Measurements from ENCODE around the gene VTCN1.
"Not testable (repeated sequence)": the region's sequence is repeated elsewhere in the genome, so short reads cannot be mapped to it uniquely, and the experiment has no call there.

The VTCN1 gene

DNA sequence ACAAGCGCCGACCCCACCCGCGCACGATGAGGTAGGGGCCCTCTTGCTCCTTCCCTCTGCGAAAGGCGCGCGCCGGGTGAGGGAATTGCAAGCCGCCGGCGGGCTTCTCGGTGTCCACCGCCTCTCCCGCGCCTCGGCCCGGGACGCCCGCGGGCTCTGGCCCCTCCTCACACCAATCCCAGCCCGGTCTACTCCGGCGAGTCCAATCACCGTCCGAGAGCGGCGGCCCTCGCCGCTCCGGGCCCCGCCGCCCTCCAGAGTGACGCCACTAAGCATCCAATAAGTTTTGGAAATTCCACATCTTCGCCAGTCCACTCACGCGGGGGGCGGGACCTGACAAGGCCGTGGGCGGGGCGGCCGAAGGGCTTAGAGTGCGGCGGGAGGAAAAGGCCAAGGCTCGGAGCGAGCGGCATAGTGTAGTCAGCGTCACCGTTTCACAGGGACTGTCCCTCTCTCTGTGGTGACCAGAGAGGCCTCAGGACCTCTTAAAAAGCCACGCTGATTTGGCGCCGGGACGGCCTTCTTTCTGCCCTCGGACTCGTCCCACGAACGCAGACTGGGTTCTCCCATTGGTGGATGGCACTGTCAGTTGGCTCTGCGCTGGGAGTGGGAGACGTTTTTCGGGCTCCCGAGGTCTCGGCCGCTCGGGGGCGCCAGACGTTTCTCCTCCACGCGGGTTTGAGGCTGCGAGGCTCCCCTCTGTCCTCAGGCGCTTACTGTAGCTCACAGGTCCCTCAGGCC is 89.0 kb downstream of the VTCN1 start, which contains the start of gene TRIM45:
TRIM45 (minus strand) TSS at position 161 of the 741 bp plus-strand sequence. CDS start 548 bp downstream, outside the sequence.
- peak; percentile 81 for DNase-seq

DNA sequence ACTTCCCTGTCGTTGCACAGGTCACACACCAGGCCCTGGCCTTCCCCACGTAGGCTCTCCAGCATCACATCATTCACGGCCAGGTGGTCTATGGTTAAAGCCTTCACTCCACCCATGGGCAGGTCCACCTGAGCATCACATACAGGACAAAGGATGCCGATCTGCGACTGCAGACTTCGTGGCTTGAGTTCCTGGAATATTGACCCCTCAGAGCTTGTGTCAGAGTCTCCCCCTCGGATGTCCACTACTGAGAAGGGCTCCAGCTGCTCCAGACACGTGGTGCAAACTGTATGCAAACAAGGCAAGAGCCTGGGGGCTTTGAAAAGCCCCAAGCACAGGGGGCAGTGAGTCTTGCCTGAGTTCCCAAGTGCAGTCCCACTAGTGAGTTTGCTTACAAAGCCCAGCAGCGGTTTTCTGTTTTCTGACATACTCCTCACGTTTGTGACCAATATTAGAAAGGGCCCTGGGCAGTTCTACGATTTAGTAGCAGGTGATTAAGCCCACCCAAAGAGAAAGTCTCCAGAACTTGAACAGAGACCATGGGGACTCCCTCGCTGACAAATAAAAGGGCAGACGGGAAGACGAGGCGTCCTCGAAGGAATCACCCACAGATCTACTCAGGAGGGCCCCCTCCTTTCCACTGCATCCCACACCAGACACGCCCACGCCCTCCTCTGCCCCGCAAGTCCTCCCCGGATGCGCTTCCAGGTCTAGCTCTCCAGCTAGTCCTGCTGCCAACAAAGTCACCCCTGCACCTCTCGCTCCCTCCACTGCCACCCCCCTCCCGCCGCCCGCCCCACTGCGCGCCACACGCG is 89.7 kb downstream of the VTCN1 start:
- no peak for DNase-seq

DNA sequence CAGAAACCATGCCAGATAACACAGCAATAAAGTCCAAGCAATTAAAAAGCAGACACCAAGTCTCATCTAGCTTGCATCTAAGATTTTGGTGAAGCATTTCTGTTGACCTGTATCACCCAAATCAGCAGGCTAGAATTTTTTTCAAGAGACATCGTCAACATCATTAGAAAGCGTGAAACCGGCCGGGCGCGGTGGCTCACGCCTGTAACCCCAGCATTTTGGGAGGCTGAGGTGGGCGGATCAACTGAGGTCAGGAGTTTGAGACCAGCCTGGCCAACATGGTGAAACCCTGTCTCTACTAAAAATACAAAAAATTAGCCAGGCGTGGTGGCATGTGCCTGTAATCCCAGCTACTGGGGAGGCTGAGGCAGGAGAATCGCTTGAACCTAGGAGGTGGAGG is 91.6 kb downstream of the VTCN1 start:
- DNase-seq = not testable (repeated sequence)

DNA sequence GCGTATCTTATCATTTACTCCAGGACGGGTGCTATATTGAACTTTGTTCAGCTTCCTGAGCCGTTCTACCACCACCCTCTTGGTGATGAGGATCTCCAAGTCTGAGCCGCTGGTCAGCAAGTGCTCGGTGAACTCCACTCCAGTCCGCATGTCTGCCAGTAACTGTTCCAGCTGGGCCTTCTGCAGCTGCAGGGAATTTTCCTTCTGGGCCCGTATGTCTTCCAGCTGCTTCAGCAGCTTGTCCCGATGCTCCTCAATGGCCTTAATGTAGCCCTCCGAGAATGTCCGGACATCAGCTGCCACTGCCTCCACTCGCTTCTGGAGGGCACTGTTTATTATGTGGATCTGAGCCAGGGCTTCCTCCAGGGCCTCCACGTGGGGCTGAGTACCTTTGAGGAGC is 92.6 kb downstream of the VTCN1 start:
- no peak for DNase-seq

DNA sequence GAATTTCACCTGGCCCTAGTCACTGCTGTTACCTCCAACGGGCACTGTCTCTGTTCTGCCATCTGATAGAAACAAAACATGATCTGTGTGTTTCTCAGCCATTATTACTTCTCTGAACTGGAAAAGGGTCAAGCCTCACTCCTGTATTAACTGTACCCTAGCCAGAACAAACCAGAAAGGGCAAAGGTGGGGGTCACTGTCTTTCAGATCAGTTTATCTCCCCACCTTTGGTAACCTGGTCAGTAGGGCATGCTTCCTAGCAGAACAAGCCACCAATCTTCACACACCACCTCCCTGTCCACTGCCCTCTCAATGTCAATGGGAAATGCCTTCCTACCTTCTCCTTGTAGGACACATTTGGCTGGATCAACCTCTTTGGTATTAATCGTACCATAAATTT is 93.0 kb downstream of the VTCN1 start:
- DNase-seq = no peak

DNA sequence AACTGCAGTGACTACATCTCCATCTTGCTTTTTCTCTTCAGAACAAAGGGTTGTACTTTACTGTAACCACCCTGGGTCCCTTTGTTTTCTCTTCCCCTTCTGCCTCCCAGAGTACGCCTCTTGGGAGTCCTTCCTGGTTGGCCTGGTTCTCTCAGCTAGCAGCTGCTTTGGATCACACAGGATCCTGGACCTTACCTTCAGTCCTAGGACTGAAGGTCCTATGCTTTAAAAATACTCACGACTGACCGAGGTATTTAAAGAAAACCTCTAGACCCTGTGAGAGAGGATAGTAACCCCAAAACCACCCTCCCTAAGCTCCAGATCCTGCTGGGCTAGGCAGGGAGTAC is 94.0 kb downstream of the VTCN1 start:
- no peak for DNase-seq

DNA sequence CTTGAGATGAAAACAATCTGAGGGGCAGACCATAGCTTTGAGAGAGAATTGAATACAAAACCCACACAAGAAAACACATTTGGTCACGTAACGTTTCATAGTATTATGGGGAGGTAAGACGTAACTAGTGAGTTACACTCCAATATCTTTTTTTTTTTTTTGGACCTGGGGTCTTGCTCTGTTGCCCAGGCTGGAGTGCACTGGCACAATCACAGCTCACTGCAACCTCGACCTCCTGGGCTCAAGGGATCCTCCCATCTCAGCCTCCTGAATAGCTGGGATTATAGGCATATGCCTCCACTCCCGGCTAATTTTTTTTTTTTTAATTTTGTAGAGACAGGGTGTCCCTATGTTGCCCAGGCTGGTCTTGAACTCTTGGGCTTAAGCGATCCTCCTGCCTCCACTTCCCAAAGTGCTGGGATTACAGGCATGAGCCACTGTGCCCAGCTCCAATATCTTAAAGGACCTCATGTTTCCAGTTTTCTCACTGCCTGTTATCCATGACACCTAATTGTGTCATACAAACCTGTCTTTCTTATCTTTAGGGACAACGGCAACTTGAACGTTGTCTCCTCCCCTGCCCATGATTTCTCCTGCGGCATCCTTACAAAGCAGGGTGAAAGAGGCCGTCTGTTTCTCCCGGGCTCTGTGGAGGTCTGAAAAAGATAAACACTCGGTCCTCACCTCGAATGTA is 94.5 kb downstream of the VTCN1 start:
- no peak for DNase-seq

DNA sequence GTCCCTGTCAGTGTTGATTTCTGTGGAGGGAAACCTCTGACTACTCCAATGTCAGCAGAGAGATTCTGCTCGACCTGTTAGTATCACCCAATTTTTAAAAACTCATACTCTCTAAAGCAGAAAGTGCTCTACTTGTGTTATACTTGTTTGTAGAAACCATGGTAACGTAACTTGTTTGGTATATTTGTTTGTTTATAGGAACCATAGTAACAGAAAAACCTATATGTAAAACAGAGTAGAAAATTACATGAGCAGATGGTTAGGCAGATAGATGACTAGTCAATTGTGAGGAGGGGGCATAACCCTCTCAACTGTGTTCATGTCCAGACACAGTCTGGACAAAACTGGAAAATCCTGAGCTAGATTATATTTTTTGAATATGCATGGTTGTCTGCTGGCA is 95.8 kb downstream of the VTCN1 start:
- DNase-seq = no peak

DNA sequence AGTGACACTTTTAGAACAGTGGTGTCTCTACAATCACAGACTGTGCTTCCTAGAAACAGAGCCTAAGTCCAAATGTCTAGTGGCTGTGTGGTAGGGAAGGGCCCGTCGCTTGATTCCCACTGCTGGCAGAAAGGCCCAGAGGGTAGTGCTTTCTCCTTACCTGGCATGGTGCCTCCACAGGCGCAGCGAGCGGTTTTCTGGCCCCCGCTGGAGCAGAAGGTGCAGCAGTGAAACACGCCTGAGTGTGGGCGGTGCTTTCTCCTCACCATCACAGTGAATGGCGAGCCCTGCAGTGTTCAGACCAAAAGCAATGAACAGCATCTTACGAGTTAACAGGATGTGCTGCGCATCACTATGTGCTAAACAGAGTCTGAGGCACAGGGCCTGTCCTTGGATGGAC is 97.5 kb downstream of the VTCN1 start:
- no peak for DNase-seq

DNA sequence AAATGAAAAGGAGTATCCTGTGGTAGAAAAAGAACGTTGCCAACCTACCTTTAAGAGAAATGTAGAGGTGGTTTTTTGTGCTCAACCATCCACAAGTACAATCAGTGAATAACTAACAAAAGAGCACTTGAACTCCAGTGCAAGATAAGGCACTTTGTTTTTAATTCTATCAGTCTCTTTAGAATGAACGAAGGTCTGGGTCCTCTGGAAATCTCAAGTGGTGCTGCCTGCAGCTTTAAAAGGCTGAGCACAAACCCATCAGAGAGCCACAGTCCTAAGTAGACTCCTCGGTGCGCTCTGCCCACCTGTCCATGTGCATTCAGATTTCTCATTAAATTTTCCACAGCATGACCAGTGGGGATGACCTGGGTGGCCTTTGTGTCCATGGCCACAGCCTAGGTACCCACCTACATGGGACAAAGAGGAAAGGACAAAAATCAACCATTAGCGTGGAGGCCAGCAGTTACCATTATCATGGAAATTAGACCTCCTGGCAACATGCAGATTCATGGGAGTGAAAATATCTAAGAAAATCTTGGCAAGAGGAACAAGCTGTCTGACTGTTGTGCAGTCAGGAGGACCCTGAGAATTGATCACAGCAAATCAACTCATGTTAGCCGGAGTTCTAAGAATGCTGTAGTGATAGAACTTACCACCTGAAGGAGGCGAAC is 98.5 kb downstream of the VTCN1 start:
- no peak for DNase-seq

DNA sequence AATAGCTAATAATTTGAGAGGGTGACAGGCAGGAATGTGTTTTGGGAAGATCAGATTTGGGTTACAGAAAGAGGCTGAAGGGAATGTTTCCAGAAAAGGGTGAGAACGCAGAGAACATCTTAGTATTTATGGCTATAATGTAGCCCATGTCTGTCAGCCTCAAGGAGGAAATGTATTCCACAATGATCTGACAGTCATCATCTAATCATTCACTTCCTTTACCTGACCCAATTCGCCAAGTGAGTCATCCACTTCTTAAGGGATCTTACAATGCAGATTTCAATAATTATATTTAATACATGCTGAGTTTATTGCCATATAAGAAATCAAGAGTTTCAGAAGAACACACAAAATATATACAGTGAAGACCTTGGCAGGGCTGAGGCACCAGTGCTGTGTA is 100.0 kb downstream of the VTCN1 start:
- DNase-seq = no peak

DNA sequence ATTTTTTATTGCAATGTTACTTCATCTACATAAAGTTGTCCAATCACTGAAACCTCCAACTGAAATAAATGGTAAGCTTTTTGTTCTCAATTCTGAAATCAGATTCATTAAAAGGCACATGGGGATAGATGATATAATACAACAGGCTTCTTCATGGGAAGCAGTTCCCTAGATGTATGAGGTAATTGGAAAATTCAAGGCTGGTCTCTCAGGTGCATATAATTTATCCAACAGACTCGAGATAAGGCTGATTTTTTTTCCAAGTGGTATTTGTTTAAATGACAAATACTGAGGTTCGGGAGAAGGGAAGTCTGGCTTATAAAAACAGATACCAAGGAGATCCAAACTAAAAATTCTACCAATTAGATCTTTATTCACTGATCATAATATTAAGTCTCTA is 103.4 kb downstream of the VTCN1 start:
- no peak for DNase-seq

DNA sequence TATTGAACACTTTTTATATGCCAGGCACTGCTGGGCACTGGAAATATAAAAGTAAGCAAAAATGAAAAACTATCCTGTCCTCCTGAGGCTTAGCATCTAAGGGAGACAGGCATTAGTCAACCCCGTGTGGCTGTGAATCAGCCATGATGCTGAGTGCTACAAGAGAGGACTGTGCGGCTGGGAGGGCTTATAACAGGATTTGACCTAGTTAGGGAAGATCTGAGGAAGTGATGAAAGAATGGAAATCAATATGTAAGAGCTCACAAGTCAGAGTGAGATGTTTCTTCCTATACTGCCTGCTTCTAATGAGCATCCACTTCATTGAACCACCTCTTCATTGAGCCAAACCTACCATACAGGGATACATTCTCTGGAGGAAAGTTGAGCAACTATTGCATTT is 104.2 kb downstream of the VTCN1 start:
- no peak for DNase-seq

DNA sequence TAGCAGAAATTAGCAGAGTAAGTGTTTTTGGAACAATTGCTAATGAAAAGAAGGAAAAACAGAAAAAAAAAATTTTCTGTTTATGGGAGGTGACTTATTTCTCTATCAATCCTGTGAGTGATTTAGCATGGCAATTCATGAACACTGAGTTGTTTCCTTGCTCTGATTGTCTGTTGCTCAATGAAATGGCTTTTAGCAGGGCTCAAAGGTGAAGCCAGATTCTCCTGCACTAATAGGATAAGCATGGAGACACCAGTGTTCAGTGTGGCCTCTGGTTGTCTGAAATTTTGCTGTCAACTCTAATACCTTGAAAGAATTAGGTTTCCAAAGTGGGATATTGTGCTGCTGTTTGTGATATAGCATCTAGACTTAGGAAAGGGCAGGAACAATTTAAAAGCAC is 105.0 kb downstream of the VTCN1 start:
- DNase-seq = no peak

DNA sequence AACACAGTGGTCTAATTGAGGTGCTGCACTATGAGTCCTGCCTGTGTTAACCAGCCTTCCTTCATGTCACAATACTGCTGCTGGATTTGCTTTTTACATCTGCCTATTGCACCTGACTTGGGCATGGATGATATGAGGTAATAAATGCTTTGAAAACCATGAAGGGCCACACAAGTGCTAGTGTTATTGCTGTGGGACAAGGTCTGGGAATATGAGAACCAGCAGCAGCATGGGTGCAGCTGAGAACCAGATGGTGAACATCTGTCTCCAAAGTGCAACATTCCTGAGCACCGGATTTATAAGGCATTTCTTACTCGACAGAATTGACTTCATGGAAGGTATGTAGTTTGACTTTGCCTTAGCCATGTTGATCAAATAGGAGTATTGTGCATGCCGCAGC is 105.7 kb downstream of the VTCN1 start:
- no peak for DNase-seq

DNA sequence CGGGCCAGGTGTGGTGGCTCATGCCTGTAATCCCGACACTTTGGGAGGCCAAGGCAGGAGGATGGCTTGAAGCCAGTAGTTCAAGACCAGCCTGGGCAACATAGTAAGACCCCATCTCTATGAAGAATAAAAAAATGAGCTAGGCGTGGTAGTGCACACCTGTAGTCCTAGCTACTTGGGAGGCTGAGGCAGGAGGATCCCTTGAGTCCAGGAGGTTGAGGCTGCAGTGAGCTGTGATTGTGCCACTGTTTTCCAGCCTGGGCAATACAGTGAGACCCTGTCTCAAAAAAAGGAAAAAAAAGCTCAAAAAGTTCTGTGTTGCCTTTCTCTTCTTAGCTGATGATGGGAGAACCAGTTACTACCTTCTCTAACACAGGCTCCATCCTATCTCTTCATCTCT is 108.9 kb downstream of the VTCN1 start:
- not testable (repeated sequence) for DNase-seq

DNA sequence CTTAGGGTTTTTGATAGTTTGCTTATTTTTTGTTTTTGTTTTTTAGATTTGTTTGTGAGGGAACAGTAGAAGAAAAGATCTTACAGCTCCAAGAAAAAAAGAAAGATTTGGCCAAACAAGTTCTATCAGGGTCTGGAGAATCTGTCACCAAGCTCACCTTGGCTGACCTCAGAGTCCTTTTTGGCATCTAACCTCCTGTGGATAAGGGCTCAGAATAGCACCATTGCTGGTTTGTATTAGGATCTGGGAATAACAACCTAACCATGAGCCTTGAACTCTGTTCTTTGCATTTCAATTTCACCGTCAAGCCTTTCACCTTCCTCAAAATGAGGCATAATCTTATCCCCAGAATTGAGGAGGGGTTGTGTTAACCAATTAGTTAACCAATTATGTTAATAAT is 109.4 kb downstream of the VTCN1 start:
- DNase-seq = no peak

DNA sequence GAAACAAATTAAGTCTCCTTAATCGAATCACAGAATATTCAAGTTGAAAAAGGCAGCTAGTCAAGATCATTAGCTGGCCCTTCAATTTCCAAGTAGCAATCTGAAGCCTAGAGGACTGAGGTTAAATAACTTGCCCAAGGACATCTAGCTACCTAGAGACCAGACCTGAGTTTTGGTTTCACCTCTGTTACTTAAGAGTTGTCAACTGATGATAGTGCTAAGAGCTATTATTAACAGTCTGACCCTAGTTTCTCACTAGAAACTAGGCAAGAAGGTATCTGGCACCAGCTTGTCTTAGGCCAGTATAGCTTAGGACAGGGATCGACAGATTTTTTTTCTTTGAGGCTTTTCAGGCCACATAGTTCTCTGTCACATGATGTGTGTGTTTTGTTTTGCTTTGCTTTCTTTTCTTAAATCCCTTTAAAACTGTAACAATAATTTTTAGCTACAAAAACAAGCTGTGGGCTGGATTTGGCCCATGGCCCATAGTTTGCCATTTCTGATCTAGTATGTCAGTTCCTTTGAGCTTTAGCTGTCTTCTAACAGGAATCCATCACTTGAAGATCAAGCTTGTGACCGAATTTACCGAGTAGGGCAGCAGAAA is 112.3 kb downstream of the VTCN1 start:
- no peak for DNase-seq

DNA sequence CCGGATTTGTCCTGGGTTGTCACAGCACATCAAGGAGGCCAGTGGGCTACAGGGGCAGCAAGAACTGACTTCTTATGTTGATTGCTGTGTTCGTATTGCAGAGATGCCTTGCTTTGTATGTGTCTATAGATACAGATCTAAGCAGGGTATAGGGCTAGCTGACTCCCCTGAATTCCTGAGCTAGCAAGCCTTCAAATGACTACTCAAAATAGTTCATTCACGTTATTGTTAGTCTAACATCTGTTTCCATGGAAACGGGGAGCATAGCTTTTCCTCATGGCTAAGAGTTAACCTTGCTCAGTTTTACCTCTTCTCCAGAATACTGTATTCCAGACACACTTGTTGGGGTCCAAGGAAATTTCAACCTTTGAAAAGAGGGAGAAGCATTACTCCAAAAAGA is 113.3 kb downstream of the VTCN1 start:
- DNase-seq = no peak

DNA sequence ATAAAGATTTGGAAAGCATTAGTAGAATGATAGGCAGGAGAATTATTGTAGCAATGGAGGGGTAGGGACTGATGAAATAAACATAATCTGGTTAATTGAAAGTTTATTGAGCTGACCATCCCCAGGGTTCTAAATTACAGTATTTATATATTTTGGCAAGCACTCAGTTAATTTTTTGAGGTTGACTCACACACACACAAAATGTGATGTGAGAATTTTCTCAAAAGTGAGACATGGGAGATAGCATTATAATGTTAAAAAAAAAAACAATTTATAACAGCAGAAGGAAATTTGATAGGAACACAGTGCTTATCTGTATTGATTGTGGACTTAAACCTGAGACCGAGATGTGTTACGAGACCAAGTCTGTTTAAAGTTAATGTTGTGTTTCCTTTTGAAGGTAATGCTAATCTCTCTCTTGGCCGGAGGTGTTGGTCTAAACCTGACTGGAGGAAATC is 113.7 kb downstream of the VTCN1 start:
- no peak for DNase-seq

DNA sequence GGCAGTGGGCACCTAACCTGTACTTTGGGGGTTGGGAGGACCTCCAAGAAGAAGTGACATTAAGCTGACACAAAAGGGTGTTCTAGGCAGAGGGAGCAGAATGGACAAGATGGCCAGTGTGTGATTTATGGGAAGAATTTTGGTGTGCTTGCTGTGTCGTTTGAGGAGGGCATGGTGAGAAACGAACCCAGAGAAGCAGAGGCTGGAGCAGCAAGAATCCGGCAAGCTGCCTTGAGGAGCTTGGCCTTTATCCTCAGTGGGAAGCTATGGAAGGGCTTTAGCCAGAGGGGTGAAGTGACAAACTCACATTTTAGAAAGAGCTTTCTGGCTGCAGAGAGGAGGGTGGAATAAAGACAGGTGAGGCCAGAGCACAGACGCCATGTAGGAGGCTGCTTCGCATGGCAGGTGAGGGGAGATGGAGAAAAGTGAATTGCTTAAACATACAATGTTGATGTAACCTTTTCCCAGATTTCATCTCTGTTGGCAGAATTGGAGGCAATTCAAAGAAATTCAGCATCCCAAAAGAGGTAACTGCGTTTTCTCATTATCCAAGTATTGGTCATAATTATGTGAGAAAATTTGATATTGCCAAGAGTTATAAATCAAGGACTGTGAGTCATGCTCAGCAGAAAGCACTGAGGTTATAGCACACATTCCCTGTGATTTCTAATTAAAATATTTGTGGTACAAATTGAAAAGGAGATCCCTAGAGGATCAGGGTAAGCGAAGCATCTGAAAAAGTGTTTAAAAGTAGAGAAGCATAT is 115.7 kb downstream of the VTCN1 start:
- no peak for DNase-seq

Data from activated CD4-positive, alpha-beta T cell treated with anti-CD3 and anti-CD28 coated beads, Interleukin-2, amount 50 U/mL, for 1 hour (primary cell).